PC-3 (cell line): ENCODE results near the gene GRM1.

Experiments used
- CTCF ChIP-seq: fragments of 300-600 bp; sonication (generic); conservative IDR thresholded peaks from 2 replicates; pipeline ENCODE4 v1.5.1; 2017; ENCODE audit warnings: antibody characterized with exemption, low read depth, mild to moderate bottlenecking, low read length
- EZH2 ChIP-seq: fragments of 300-600 bp; sonication (generic); IDR thresholded peaks from one replicate; pipeline ENCODE4 v1.6.1; 2017; ENCODE audit warnings: antibody characterized with exemption, mild to moderate bottlenecking, low read length; ENCODE audit not compliant: unreplicated experiment
- EZH2phosphoT487 ChIP-seq: fragments of 300-600 bp; sonication (generic); IDR thresholded peaks from 2 replicates; pipeline ENCODE4 v1.6.1; 2018; ENCODE audit warnings: mild to moderate bottlenecking, antibody characterized with exemption, low read length, borderline replicate concordance

GRCh38 chr6:146434732-146435390 lies 406.0 kb downstream of the GRM1 start:
- TF ChIP-seq CTCF = no peak
- TF ChIP-seq EZH2phosphoT487 = no peak
- no peak for TF ChIP-seq EZH2
